Measurements from ENCODE around the gene TMEM150C.
"Not testable (repeated sequence)": the region's sequence is repeated elsewhere in the genome, so short reads cannot be mapped to it uniquely, and the experiment has no call there.

TMEM150C gene

GRCh38 chr4:82513382-82513781 is 48.4 kb downstream of the TMEM150C start:
- DNase-seq = no peak

GRCh38 chr4:82510216-82510615 is 51.6 kb downstream of the TMEM150C start:
- no peak for DNase-seq

- no peak for DNase-seq
Measured at GRCh38 chr4:82508806-82509428, 52.9 kb downstream of the TMEM150C start.

GRCh38 chr4:82508011-82508410 is 53.8 kb downstream of the TMEM150C start:
- DNase-seq = no peak

- no peak for DNase-seq
Measured at GRCh38 chr4:82501154-82501442, 60.7 kb downstream of the TMEM150C start.

GRCh38 chr4:82500435-82501153 is 61.2 kb downstream of the TMEM150C start:
- DNase-seq = no peak

- DNase-seq = no peak
Measured at GRCh38 chr4:82499738-82500434, 61.9 kb downstream of the TMEM150C start.

- DNase-seq = no peak
Measured at GRCh38 chr4:82496349-82496748, 65.4 kb downstream of the TMEM150C start.

GRCh38 chr4:82495666-82496065 is 66.1 kb downstream of the TMEM150C start:
- no peak for DNase-seq

- DNase-seq = peak; percentile 5 to 30 (median 16)
Measured at GRCh38 chr4:82493721-82494425, 67.9 kb downstream of the TMEM150C start.

GRCh38 chr4:82491251-82491960 is 70.4 kb downstream of the TMEM150C start:
- no peak for DNase-seq

GRCh38 chr4:82489987-82490386 is 71.8 kb downstream of the TMEM150C start:
- no peak for DNase-seq

- DNase-seq = no peak
Measured at GRCh38 chr4:82489076-82489475, 72.7 kb downstream of the TMEM150C start.

- no peak for DNase-seq
Measured at GRCh38 chr4:82484996-82485783, 76.6 kb downstream of the TMEM150C start.

- no peak for DNase-seq
Measured at GRCh38 chr4:82482387-82482786, 79.4 kb downstream of the TMEM150C start.

GRCh38 chr4:82481506-82481840 is 80.3 kb downstream of the TMEM150C start:
- DNase-seq = no peak

- DNase-seq = no peak
Measured at GRCh38 chr4:82480771-82481505, 80.8 kb downstream of the TMEM150C start.

- DNase-seq = no peak
Measured at GRCh38 chr4:82479562-82479961, 82.2 kb downstream of the TMEM150C start.

- DNase-seq = not testable (repeated sequence)
Measured at GRCh38 chr4:82477469-82477868, 84.3 kb downstream of the TMEM150C start.

- DNase-seq = not testable (repeated sequence)
Measured at GRCh38 chr4:82475931-82476330, 85.9 kb downstream of the TMEM150C start.

GRCh38 chr4:82473621-82474164 is 88.1 kb downstream of the TMEM150C start:
- no peak for DNase-seq
